HCT116 (cell line): ENCODE measurements around the gene TTC38. TPM values are rescaled to one million over a fixed set of nuclear protein-coding genes. Genes with fewer than 3 reads are reported as not detected.

Source experiments
- ATAC-seq: fragments of 200-7000 bp; cut with Tn5 transposase; 2 replicates; pipeline ENCODE4 v1.9.1; 2020; ENCODE audit warnings: mild to moderate bottlenecking, moderate library complexity
- BruUV-seq: library from RNA; stranded (reverse); fragments of 400-500 nt; replicated peaks from 2 replicates; lab custom pipeline; 2021; lab: Mats Ljungman, UMichigan
- CTCF ChIA-PET: fragments of 300-600 bp; sonication (Branson Sonifier 250); formaldehyde crosslinking; loops from one replicate; lab custom pipeline; 2021; ENCODE audit warnings: antibody characterized with exemption; lab: Charles Lee
- POLR2A ChIA-PET: fragments of 300-600, 350-600 bp; sonication (Branson Sonifier 250); formaldehyde crosslinking; loops from one replicate; lab custom pipeline; 2021; ENCODE audit warnings: antibody characterized with exemption; lab: Charles Lee
- RAD21 ChIA-PET, 2 experiments: fragments of 300-600 bp; sonication (Branson Sonifier 250); formaldehyde crosslinking; loops; one replicate each; lab custom pipeline; 2023; ENCODE audit warnings: low total read pairs in 2 of 2; ENCODE audit not compliant: uncharacterized antibody in 2 of 2, unreplicated experiment in 2 of 2, low non-redundant PET in 1 of 2; lab: Charles Lee
- DNase-seq: peaks from one replicate; pipeline ENCODE4 v3.0.0-alpha.2; 2010; ENCODE audit warnings: low read depth, low spot score
- H2AFZ ChIP-seq: fragments of 200-600 bp; shearing (Covaris generic), sonication (generic); 2 replicates; pipeline ENCODE4 v1.6.1; 2017; ENCODE audit warnings: low read depth, mixed run types, mixed read lengths, antibody characterized with exemption, low read length; ENCODE audit not compliant: poor library complexity, severe bottlenecking
- H3K27ac ChIP-seq: 2 replicates; pipeline ENCODE4 v1.5.1; 2012; ENCODE audit warnings: low read depth, low read length
- H3K27me3 ChIP-seq: fragments of 200-600 bp; sonication (generic); 2 replicates; pipeline ENCODE4 v1.6.1; 2016; ENCODE audit warnings: mixed run types, low read length, mixed read lengths; ENCODE audit not compliant: insufficient read depth
- H3K36me3 ChIP-seq, 2 experiments: fragments of 200-500 bp in 1 of 2; fragments of 200-600 bp in 1 of 2; sonication (Bioruptor generic) in 1 of 2; sonication (generic) in 1 of 2; 2 replicates each; pipeline versions ENCODE4 v1.5.1 to v1.6.1; 2014 to 2016; ENCODE audit warnings: low read length in 2 of 2, inconsistent platforms in 1 of 2, mixed read lengths in 1 of 2, mixed run types in 1 of 2; ENCODE audit not compliant: insufficient read depth in 2 of 2, control insufficient read depth in 1 of 2
- H3K4me1 ChIP-seq, 2 experiments: fragments of 200-600 bp in 1 of 2; sonication (generic) in 1 of 2; 2 replicates each; pipeline versions ENCODE4 v1.5.1 to v1.6.1; 2012 to 2017; ENCODE audit warnings: low read length in 2 of 2, inconsistent platforms in 1 of 2, mild to moderate bottlenecking in 1 of 2, mixed read lengths in 1 of 2, mixed run types in 1 of 2, moderate library complexity in 1 of 2; ENCODE audit not compliant: insufficient read depth in 2 of 2, control insufficient read depth in 1 of 2
- H3K4me2 ChIP-seq: fragments of 200-600 bp; sonication (generic); 2 replicates; pipeline ENCODE4 v1.6.1; 2017; ENCODE audit warnings: mixed run types, low read length, mixed read lengths
- H3K4me3 ChIP-seq, 2 experiments: fragments of 200-600 bp in 1 of 2; sonication (generic) in 1 of 2; replicated peaks in 1 of 2; 2 replicates each; pipeline ENCODE4 v1.5.1; 2011 to 2016; ENCODE audit warnings: low read length in 2 of 2, control low read depth in 1 of 2, low read depth in 1 of 2, mild to moderate bottlenecking in 1 of 2, mixed read lengths in 1 of 2, mixed run types in 1 of 2
- H3K79me2 ChIP-seq: fragments of 200-600 bp; sonication (generic); 2 replicates; pipeline ENCODE4 v1.6.1; 2017; ENCODE audit warnings: mild to moderate bottlenecking, mixed run types, low read length, moderate library complexity, mixed read lengths; ENCODE audit not compliant: insufficient read depth
- H3K9ac ChIP-seq: fragments of 200-600 bp; sonication (generic); 2 replicates; pipeline ENCODE4 v1.6.1; 2016; ENCODE audit warnings: low read length, mixed read lengths
- H3K9me2 ChIP-seq: fragments of 200-600 bp; sonication (generic), shearing (Covaris generic); 2 replicates; pipeline ENCODE4 v1.6.1; 2017; ENCODE audit warnings: mixed run types, mild to moderate bottlenecking, moderate library complexity; ENCODE audit not compliant: insufficient read depth
- H3K9me3 ChIP-seq, 2 experiments: fragments of 200-500 bp in 1 of 2; fragments of 200-600 bp in 1 of 2; sonication (Bioruptor generic) in 1 of 2; sonication (generic) in 1 of 2; 2 replicates each; pipeline ENCODE4 v1.6.1; 2014 to 2017; ENCODE audit warnings: low read length in 2 of 2, mixed read lengths in 2 of 2, inconsistent platforms in 1 of 2, low read depth in 1 of 2, mild to moderate bottlenecking in 1 of 2, mixed run types in 1 of 2, moderate library complexity in 1 of 2; ENCODE audit not compliant: control insufficient read depth in 1 of 2, insufficient read depth in 1 of 2
- H4K20me1 ChIP-seq: fragments of 200-600 bp; sonication (generic), shearing (Covaris generic); 2 replicates; pipeline ENCODE4 v1.6.1; 2017; ENCODE audit warnings: mixed run types, mild to moderate bottlenecking, moderate library complexity; ENCODE audit not compliant: insufficient read depth
- ATF3 ChIP-seq: IDR thresholded peaks from 2 replicates; pipeline ENCODE4 v1.6.1; 2012
- CEBPB ChIP-seq: IDR thresholded peaks from 2 replicates; pipeline ENCODE4 v1.6.1; 2012; ENCODE audit warnings: low read depth
- CTCF ChIP-seq, 3 experiments: fragments of 200-600 bp in 1 of 3; sonication (generic) in 1 of 3; IDR thresholded peaks in 2 of 3; conservative IDR thresholded peaks in 1 of 3; 2 replicates each; pipeline ENCODE4 v1.5.1; 2012 to 2017; ENCODE audit warnings: low read depth in 2 of 3, low read length in 2 of 3, antibody characterized with exemption in 1 of 3, borderline replicate concordance in 1 of 3, control low read depth in 1 of 3, mild to moderate bottlenecking in 1 of 3, mixed read lengths in 1 of 3, mixed run types in 1 of 3, moderate library complexity in 1 of 3; ENCODE audit not compliant: insufficient read depth in 1 of 3
- EZH2 ChIP-seq: fragments of 200-600 bp; sonication (generic); IDR thresholded peaks from 2 replicates; pipeline ENCODE4 v1.6.1; 2017; ENCODE audit warnings: antibody characterized with exemption, mixed run types
- EZH2phosphoT487 ChIP-seq: fragments of 200-600 bp; IDR thresholded peaks from 2 replicates; pipeline ENCODE4 v1.6.1; 2018; ENCODE audit warnings: antibody characterized with exemption, borderline replicate concordance
- FOSL1 ChIP-seq: IDR thresholded peaks from 2 replicates; pipeline ENCODE4 v1.6.1; 2012; ENCODE audit warnings: low read depth
- JUND ChIP-seq: IDR thresholded peaks from 2 replicates; pipeline ENCODE4 v1.6.1; 2012
- POLR2A ChIP-seq: IDR thresholded peaks from 2 replicates; pipeline ENCODE4 v1.7.0; 2011; ENCODE audit warnings: borderline replicate concordance; ENCODE audit not compliant: insufficient read depth, insufficient read length; ENCODE audit errors: extremely low read depth
- POLR2AphosphoS5 ChIP-seq: IDR thresholded peaks from 2 replicates; pipeline ENCODE4 v1.6.1; 2011; ENCODE audit warnings: mild to moderate bottlenecking, low read depth, low read length, moderate library complexity
- REST ChIP-seq: IDR thresholded peaks from 2 replicates; pipeline ENCODE4 v1.6.1; 2012; ENCODE audit warnings: low read depth
- SIN3A ChIP-seq: IDR thresholded peaks from 2 replicates; pipeline ENCODE4 v1.6.1; 2012; ENCODE audit warnings: low read depth
- SRF ChIP-seq: IDR thresholded peaks from 2 replicates; pipeline ENCODE4 v1.6.1; 2012; ENCODE audit warnings: low read depth
- TCF7L2 ChIP-seq: IDR thresholded peaks from 2 replicates; pipeline ENCODE4 v1.7.0; 2011; ENCODE audit warnings: borderline replicate concordance, inconsistent platforms; ENCODE audit not compliant: insufficient read depth, insufficient read length; ENCODE audit errors: extremely low read depth
- YY1 ChIP-seq: IDR thresholded peaks from 2 replicates; pipeline ENCODE4 v1.6.1; 2011; ENCODE audit warnings: low read length, low read depth, moderate library complexity, mild to moderate bottlenecking; ENCODE audit not compliant: insufficient replicate concordance; ENCODE audit errors: extremely low read depth
- ZFX ChIP-seq: fragments of 450-650 bp; IDR thresholded peaks from 2 replicates; pipeline ENCODE4 v1.6.1; 2017
- intact Hi-C: fragments of 100-400 bp; cut with micrococcal nuclease; formaldehyde crosslinking; loops from 2 replicates; pipeline ENCODE4 v1.10.0; 2022
- total RNA-seq: library from RNA; stranded (reverse); gene quantifications from one replicate; pipeline ENCODE4 v1.2.1, GENCODE V29; 2021; ENCODE audit not compliant: unreplicated experiment

TTC38 gene
- total RNA-seq, 1 experiment from 2014 or later = 22.9 TPM

- H3K4me3 ChIP-seq = no peak overlapping the region
- no peaks in the 10 kb centered on the region for H3K79me2 ChIP-seq
- no peaks in the 10 kb centered on the region for H3K9me3 ChIP-seq
- ChIA-PET POLR2A (no interaction called here), CTCF (no interaction called here), RAD21 (no interaction called here)
- H3K27me3 ChIP-seq = no peaks in the 10 kb centered on the region
- intact Hi-C loops = loop anchor here (10.0 kb wide), 1 partner anchor 85 kb away; the partner anchor contains the start of gene PPARA
- H3K36me3 ChIP-seq = peaks cover 0 to 2% of the 10 kb centered on the region in 2 experiments; a peak in 1 of 4 replicates
- no TSS peak for BruUV-seq
- no peak for DNase-seq
- no peak overlapping the region for H2AFZ ChIP-seq
- no peaks in the 10 kb centered on the region for H3K9me2 ChIP-seq
- no peak for ATAC-seq
- no peak overlapping the region for H3K9ac ChIP-seq
- no peaks in the 10 kb centered on the region for H3K4me1 ChIP-seq
- no peaks in the 10 kb centered on the region for H4K20me1 ChIP-seq
- TF ChIP-seq ATF3 = no peak
- no peak for TF ChIP-seq ZFX
- no peak for TF ChIP-seq SIN3A
- no peak for TF ChIP-seq EZH2phosphoT487
- TF ChIP-seq YY1 = no peak
- TF ChIP-seq CTCF (IDR thresholded peaks at IDR 0.05 in 2 of 3, conservative IDR thresholded peaks at IDR 0.05 in 1 of 3; ENCODE audit: borderline replicate concordance in 1 of 3, insufficient read depth in 1 of 3, low read depth in 2 of 3, low read length in 2 of 3) = no peak
- no peak for TF ChIP-seq REST
- TF ChIP-seq FOSL1 = no peak
- TF ChIP-seq POLR2A = no peak
- no peak for TF ChIP-seq JUND
- TF ChIP-seq SRF = no peak
- TF ChIP-seq POLR2AphosphoS5 = no peak
- TF ChIP-seq CEBPB = no peak
- TF ChIP-seq TCF7L2 = no peak
- no peak for TF ChIP-seq EZH2
- no peak overlapping the region for H3K4me2 ChIP-seq
- no peak overlapping the region for H3K27ac ChIP-seq
Observed at GRCh38 chr22:46240073-46240472, 27.7 kb upstream of the TTC38 start.
